Astrocyte (in vitro differentiated cells and primary cell): ENCODE measurements around the gene APOA1. TPM values are rescaled to one million over a fixed set of nuclear protein-coding genes. Genes with fewer than 3 reads are reported as not detected.

Experiments used
- DNase-seq: peaks from one replicate; pipeline ENCODE4 v3.0.0-alpha.2; 2010; ENCODE audit warnings: low read depth
- FAIRE-seq: peaks from 2 replicates; lab custom pipeline; 2011; peaks lifted over from hg19 to GRCh38; lab: Jason Lieb, UNC
- H2AFZ ChIP-seq: 2 replicates; pipeline ENCODE4 v1.6.0; 2012; ENCODE audit warnings: low read depth, low read length, inconsistent platforms
- H3K27ac ChIP-seq: 2 replicates; pipeline ENCODE4 v1.5.1; 2011; ENCODE audit warnings: low read depth, low read length, inconsistent platforms
- H3K27me3 ChIP-seq: 2 replicates; pipeline ENCODE4 v1.6.0; 2011; ENCODE audit warnings: low read length, inconsistent platforms; ENCODE audit not compliant: insufficient read depth
- H3K36me3 ChIP-seq: 2 replicates; pipeline ENCODE4 v1.5.1; 2011; ENCODE audit warnings: low read length, inconsistent platforms; ENCODE audit not compliant: insufficient read depth
- H3K4me1 ChIP-seq: 2 replicates; pipeline ENCODE4 v1.5.1; 2011; ENCODE audit warnings: low read length, inconsistent platforms; ENCODE audit not compliant: insufficient read depth
- H3K4me2 ChIP-seq: 2 replicates; pipeline ENCODE4 v1.6.0; 2012; ENCODE audit warnings: low read length, inconsistent platforms
- H3K4me3 ChIP-seq: 2 replicates; pipeline ENCODE4 v1.5.1; 2011; ENCODE audit warnings: low read depth, mild to moderate bottlenecking, low read length, inconsistent platforms; ENCODE audit not compliant: insufficient read depth
- H3K79me2 ChIP-seq: 2 replicates; pipeline ENCODE4 v1.6.0; 2012; ENCODE audit warnings: mild to moderate bottlenecking, low read length, inconsistent platforms; ENCODE audit not compliant: insufficient read depth
- H3K9ac ChIP-seq: 2 replicates; pipeline ENCODE4 v1.6.0; 2012; ENCODE audit warnings: mild to moderate bottlenecking, low read length, inconsistent platforms
- H3K9me3 ChIP-seq: 2 replicates; pipeline ENCODE4 v1.5.1; 2012; ENCODE audit warnings: low read depth, mild to moderate bottlenecking, low read length, inconsistent platforms; ENCODE audit not compliant: insufficient read depth
- H4K20me1 ChIP-seq: 2 replicates; pipeline ENCODE4 v1.6.0; 2012; ENCODE audit warnings: low read length, inconsistent platforms; ENCODE audit not compliant: insufficient read depth
- H3K27ac Mint-ChIP-seq: one replicate; pipeline ENCODE4 v1.8.0; 2021; ENCODE audit warnings: mild to moderate bottlenecking, mixed read lengths; ENCODE audit not compliant: unreplicated experiment
- H3K27me3 Mint-ChIP-seq: one replicate; pipeline ENCODE4 v1.8.0; 2021; ENCODE audit warnings: low read depth, mixed read lengths; ENCODE audit not compliant: unreplicated experiment
- H3K36me3 Mint-ChIP-seq: one replicate; pipeline ENCODE4 v1.8.0; 2021; ENCODE audit warnings: low read depth, mixed read lengths; ENCODE audit not compliant: unreplicated experiment
- H3K4me1 Mint-ChIP-seq: one replicate; pipeline ENCODE4 v1.8.0; 2021; ENCODE audit warnings: low read depth, mixed read lengths; ENCODE audit not compliant: unreplicated experiment
- H3K4me3 Mint-ChIP-seq: one replicate; pipeline ENCODE4 v1.8.0; 2021; ENCODE audit warnings: mild to moderate bottlenecking, moderate library complexity, mixed read lengths; ENCODE audit not compliant: unreplicated experiment
- H3K9me3 Mint-ChIP-seq: one replicate; pipeline ENCODE4 v1.8.0; 2021; ENCODE audit warnings: mild to moderate bottlenecking, mixed read lengths; ENCODE audit not compliant: unreplicated experiment
- EZH2 ChIP-seq: IDR thresholded peaks from 2 replicates; pipeline ENCODE4 v1.6.1; 2012; ENCODE audit warnings: mild to moderate bottlenecking, low read length, inconsistent platforms; ENCODE audit not compliant: insufficient read depth
- total RNA-seq: library from RNA; stranded (reverse); gene quantifications from 2 replicates; pipeline ENCODE4 v1.2.1, GENCODE V29; 2021
- TF ChIP-seq, protein P1 (sequence below): IDR thresholded peaks from 2 replicates; pipeline ENCODE4 v1.5.1; 2011; ENCODE audit warnings: low read depth, mild to moderate bottlenecking, inconsistent platforms, low read length, moderate library complexity; ENCODE audit not compliant: insufficient read depth

The APOA1 gene
- total RNA-seq, 1 donor from 2014 or later, result 6.0 TPM

DNA sequence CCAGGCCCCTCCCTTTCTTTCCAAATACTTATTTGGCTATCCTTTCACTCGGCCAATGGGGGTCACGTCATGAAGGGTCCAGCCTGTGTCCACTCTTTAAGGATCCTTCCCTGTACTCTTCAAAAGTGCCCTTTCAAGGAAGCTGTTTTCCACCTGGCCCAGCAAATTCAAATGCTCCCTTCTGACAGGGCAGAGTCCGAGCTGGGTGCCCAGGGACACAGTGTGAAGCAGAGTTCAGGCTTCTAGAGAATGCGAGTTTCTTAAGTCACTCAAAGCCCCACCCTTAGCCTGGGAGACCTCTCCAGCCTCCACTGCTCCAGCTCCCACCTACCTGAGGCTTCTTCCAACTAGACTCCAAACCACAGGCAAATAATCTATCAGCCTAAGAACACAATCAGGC, 5.5 kb upstream of the APOA1 start:
- H3K9me3 Mint-ChIP-seq, result no peaks in the 10 kb centered on the region

DNA sequence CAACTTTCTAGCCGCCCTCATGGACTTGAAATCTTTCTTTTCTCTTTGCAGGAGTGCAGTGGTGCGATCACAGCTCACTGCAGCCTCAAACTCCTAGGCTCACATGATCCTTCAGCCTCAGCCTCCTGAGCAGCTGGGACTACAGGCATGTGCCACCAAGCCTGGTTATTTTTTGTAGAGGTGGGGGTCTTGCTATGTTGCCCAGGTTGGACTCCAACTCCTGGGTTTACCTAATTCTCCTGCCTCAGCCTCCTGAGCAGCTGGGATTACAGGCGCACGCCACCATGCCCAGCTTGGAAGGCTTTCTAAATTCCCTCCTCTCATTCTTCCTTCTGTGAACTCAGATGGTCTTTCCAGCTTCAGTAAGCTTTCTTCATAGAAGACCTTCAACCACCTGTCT, 4.7 kb upstream of the APOA1 start:
- H3K36me3 Mint-ChIP-seq, result peaks cover 15% of the 10 kb centered on the region
- H3K79me2 ChIP-seq, result no peaks in the 10 kb centered on the region
- no peak overlapping the region for H3K4me3 ChIP-seq
- no peaks in the 10 kb centered on the region for H3K9me3 ChIP-seq
- H3K4me1 Mint-ChIP-seq, result peaks cover 12% of the 10 kb centered on the region
- FAIRE-seq (no peak), DNase-seq (no peak)
- peaks cover 3% of the 10 kb centered on the region for H3K27me3 Mint-ChIP-seq
- peaks cover 10% of the 10 kb centered on the region for H3K36me3 ChIP-seq
- no peak overlapping the region for H3K27ac Mint-ChIP-seq
- no peaks in the 10 kb centered on the region for H3K9me3 Mint-ChIP-seq
- no peaks in the 10 kb centered on the region for H3K4me1 ChIP-seq
- no peak overlapping the region for H3K27ac ChIP-seq
- no peak overlapping the region for H2AFZ ChIP-seq
- H3K9ac ChIP-seq, result no peak overlapping the region
- no peak overlapping the region for H3K4me3 Mint-ChIP-seq
- no peaks in the 10 kb centered on the region for H3K27me3 ChIP-seq
- no peaks in the 10 kb centered on the region for H4K20me1 ChIP-seq
- H3K4me2 ChIP-seq, result no peak overlapping the region
- TF ChIP-seq, protein P1, sequence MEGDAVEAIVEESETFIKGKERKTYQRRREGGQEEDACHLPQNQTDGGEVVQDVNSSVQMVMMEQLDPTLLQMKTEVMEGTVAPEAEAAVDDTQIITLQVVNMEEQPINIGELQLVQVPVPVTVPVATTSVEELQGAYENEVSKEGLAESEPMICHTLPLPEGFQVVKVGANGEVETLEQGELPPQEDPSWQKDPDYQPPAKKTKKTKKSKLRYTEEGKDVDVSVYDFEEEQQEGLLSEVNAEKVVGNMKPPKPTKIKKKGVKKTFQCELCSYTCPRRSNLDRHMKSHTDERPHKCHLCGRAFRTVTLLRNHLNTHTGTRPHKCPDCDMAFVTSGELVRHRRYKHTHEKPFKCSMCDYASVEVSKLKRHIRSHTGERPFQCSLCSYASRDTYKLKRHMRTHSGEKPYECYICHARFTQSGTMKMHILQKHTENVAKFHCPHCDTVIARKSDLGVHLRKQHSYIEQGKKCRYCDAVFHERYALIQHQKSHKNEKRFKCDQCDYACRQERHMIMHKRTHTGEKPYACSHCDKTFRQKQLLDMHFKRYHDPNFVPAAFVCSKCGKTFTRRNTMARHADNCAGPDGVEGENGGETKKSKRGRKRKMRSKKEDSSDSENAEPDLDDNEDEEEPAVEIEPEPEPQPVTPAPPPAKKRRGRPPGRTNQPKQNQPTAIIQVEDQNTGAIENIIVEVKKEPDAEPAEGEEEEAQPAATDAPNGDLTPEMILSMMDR, result no peak
- TF ChIP-seq EZH2, result no peak

More for the DNA sequence above, 5.5 kb upstream of the APOA1 start:
- DNase-seq, result no peak
- Histone ChIP-seq H3K4me1 (no peaks in the 10 kb centered on the region), H3K27me3 (no peaks in the 10 kb centered on the region), H3K79me2 (no peaks in the 10 kb centered on the region), H4K20me1 (no peaks in the 10 kb centered on the region), H2AFZ (no peak overlapping the region), H3K36me3 (peaks cover 10% of the 10 kb centered on the region), H3K9me3 (no peaks in the 10 kb centered on the region), H3K9ac (no peak overlapping the region), H3K4me2 (no peak overlapping the region), H3K27ac (no peak overlapping the region), H3K4me3 (no peak overlapping the region)
- no peak overlapping the region for H3K4me3 Mint-ChIP-seq
- no peak overlapping the region for H3K27ac Mint-ChIP-seq
- no peak for FAIRE-seq
- TF ChIP-seq EZH2, result no peak
- TF ChIP-seq, protein P1, result no peak
- peaks cover 18% of the 10 kb centered on the region for H3K36me3 Mint-ChIP-seq
- peaks cover 6% of the 10 kb centered on the region for H3K4me1 Mint-ChIP-seq
- H3K27me3 Mint-ChIP-seq, result peaks cover 3% of the 10 kb centered on the region

DNA sequence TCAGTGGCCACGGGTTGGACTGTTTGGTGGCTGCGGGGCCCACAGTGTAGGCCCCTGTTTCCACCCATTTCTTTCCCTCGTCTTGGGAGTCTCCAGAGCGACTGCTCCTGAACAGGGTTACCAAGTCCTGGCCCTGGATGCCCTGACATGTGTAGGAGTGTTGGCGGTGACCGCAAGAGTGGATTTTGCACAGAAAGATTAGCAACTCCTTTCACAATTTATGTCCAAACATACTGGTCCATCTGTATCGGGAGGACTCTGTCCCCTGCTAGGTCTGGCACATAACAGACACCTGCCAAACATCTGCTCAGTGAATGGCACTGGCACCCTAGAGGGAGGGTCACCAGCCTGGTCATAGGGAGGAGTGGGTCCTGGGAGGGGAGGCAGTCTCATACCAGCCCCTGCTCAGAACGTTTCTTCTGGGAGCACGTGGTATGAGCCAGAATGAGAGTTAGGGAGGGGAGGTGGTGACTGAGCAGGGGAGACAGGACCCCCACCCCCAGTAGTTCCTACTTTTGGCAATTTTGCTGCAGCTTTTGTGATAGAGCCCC, 3.4 kb upstream of the APOA1 start:
- no peaks in the 10 kb centered on the region for H4K20me1 ChIP-seq
- no peak overlapping the region for H3K9ac ChIP-seq
- no peaks in the 10 kb centered on the region for H3K9me3 ChIP-seq
- no peaks in the 10 kb centered on the region for H3K79me2 ChIP-seq
- H3K27ac ChIP-seq, result no peak overlapping the region
- Mint-ChIP-seq H3K36me3 (peaks cover 9% of the 10 kb centered on the region), H3K27ac (no peak overlapping the region), H3K27me3 (peaks cover 3% of the 10 kb centered on the region), H3K9me3 (no peaks in the 10 kb centered on the region), H3K4me1 (peaks cover 12% of the 10 kb centered on the region), H3K4me3 (no peak overlapping the region)
- FAIRE-seq (no peak), DNase-seq (no peak)
- H3K4me3 ChIP-seq, result no peak overlapping the region
- TF ChIP-seq, protein P1, result no peak
- no peak for TF ChIP-seq EZH2
- peaks cover 7% of the 10 kb centered on the region for H3K36me3 ChIP-seq
- H2AFZ ChIP-seq, result no peak overlapping the region
- H3K27me3 ChIP-seq, result no peaks in the 10 kb centered on the region
- H3K4me1 ChIP-seq, result peaks cover under 1% of the 10 kb centered on the region
- no peak overlapping the region for H3K4me2 ChIP-seq
